K562 (cell line): ENCODE data around the gene MS4A7. TPM values are rescaled to one million over a fixed set of nuclear protein-coding genes. Genes with fewer than 3 reads are reported as not detected.

Experiments
- ATAC-seq: fragments of 200-7000 bp; cut with Tn5 transposase; 3 replicates; pipeline ENCODE4 v1.9.1; 2020; ENCODE audit warnings: moderate library complexity
- BruUV-seq: library from RNA; stranded (reverse); fragments of 400-500 nt; replicated peaks from 2 replicates; lab custom pipeline; 2021; lab: Mats Ljungman, UMichigan
- CTCF ChIA-PET: fragments of 300-600 bp; formaldehyde crosslinking; extraction: SDS; loops from one replicate; lab custom pipeline; 2021; ENCODE audit warnings: low intra/inter-chr PET ratio; lab: Yijun Ruan, JAX
- POLR2A ChIA-PET: fragments of 300-600, 350-650 bp; sonication (Branson Sonifier 250); formaldehyde crosslinking; extraction: SDS; loops from one replicate; lab custom pipeline; 2021; ENCODE audit warnings: antibody characterized with exemption, inconsistent platforms; lab: Yijun Ruan, JAX
- DNase-seq, 4 experiments: peaks; one replicate each; pipeline versions ENCODE4 v3.0.0 to v3.0.0-alpha.2; 2011 to 2018; ENCODE audit warnings: low spot score in 3 of 4, mixed read lengths in 3 of 4; ENCODE audit errors: extremely low read depth in 1 of 4
- FAIRE-seq: peaks from 2 replicates; lab custom pipeline; 2011; peaks lifted over from hg19 to GRCh38; lab: Jason Lieb, UNC
- H2AFZ ChIP-seq: 2 replicates; pipeline ENCODE4 v1.6.0; 2011; ENCODE audit warnings: low read depth, low read length, control low read depth, inconsistent platforms
- H3K27ac ChIP-seq: fragments of 200-600 bp; 3 replicates; pipeline ENCODE4 v1.8.0; 2011; ENCODE audit warnings: low read depth, mild to moderate bottlenecking, control low read depth, inconsistent platforms, low read length, moderate library complexity, mixed read lengths; ENCODE audit errors: extremely low read depth
- H3K27me3 ChIP-seq, 2 experiments: fragments of 300-600 bp in 1 of 2; 2 replicates in 1 of 2; 3 replicates in 1 of 2; pipeline versions ENCODE4 v1.6.0 to v1.8.0; 2011; ENCODE audit warnings: inconsistent platforms in 2 of 2, low read length in 2 of 2, mild to moderate bottlenecking in 1 of 2, mixed read lengths in 1 of 2, moderate library complexity in 1 of 2; ENCODE audit not compliant: control insufficient read depth in 2 of 2, insufficient read depth in 2 of 2
- H3K36me3 ChIP-seq: fragments of 300-600 bp; 3 replicates; pipeline ENCODE4 v1.8.0; 2011; ENCODE audit warnings: mild to moderate bottlenecking, low read length, inconsistent platforms; ENCODE audit not compliant: control insufficient read depth, insufficient read depth
- H3K4me1 ChIP-seq, 2 experiments: fragments of 200-600 bp in 1 of 2; replicated peaks in 1 of 2; 2 replicates in 1 of 2; 3 replicates in 1 of 2; pipeline versions ENCODE4 v1.5.1 to v1.8.0; 2011; ENCODE audit warnings: inconsistent platforms in 2 of 2, low read length in 2 of 2, mild to moderate bottlenecking in 1 of 2, mixed read lengths in 1 of 2, moderate library complexity in 1 of 2; ENCODE audit not compliant: control insufficient read depth in 2 of 2, insufficient read depth in 2 of 2
- H3K4me2 ChIP-seq: 2 replicates; pipeline ENCODE4 v1.6.1; 2011; ENCODE audit warnings: low read length, control low read depth, inconsistent platforms, mixed read lengths; ENCODE audit not compliant: insufficient read depth
- H3K4me3 ChIP-seq: fragments of 200-600 bp; sonication (generic), shearing (Covaris generic); 2 replicates; pipeline ENCODE4 v1.5.1; 2016; ENCODE audit warnings: control low read depth, inconsistent platforms
- H3K79me2 ChIP-seq: fragments of 200-600 bp; 3 replicates; pipeline ENCODE4 v1.8.0; 2011; ENCODE audit warnings: low read length, inconsistent platforms; ENCODE audit not compliant: control insufficient read depth, insufficient read depth
- H3K9ac ChIP-seq, 2 experiments: 2 replicates each; pipeline versions ENCODE4 v1.6.0 to v1.6.1; 2011; ENCODE audit warnings: low read depth in 2 of 2, low read length in 2 of 2, control low read depth in 1 of 2, inconsistent platforms in 1 of 2, mild to moderate bottlenecking in 1 of 2, mixed read lengths in 1 of 2; ENCODE audit not compliant: insufficient read depth in 1 of 2
- H3K9me1 ChIP-seq: one replicate; pipeline ENCODE4 v1.6.0; 2011; ENCODE audit warnings: inconsistent platforms, mild to moderate bottlenecking, low read length, moderate library complexity; ENCODE audit not compliant: control insufficient read depth, insufficient read depth
- H3K9me3 ChIP-seq: replicated peaks from 2 replicates; pipeline ENCODE4 v1.5.1; 2011; ENCODE audit warnings: low read depth, low read length, inconsistent platforms; ENCODE audit not compliant: control insufficient read depth, insufficient read depth
- H4K20me1 ChIP-seq: replicated peaks from 2 replicates; pipeline ENCODE4 v1.6.1; 2011; ENCODE audit warnings: low read length, inconsistent platforms, mixed read lengths; ENCODE audit not compliant: control insufficient read depth, insufficient read depth
- BDP1 ChIP-seq: IDR thresholded peaks from 3 replicates; pipeline ENCODE4 v1.6.1; 2011; ENCODE audit not compliant: insufficient read length, insufficient read depth
- HDAC8 ChIP-seq: fragments of 450-650 bp; IDR thresholded peaks from 2 replicates; pipeline ENCODE4 v1.6.1; 2016; ENCODE audit warnings: mild to moderate bottlenecking, missing genetic modification characterization, moderate library complexity, missing compliant biosample characterization
- NFE2 ChIP-seq: IDR thresholded peaks from 2 replicates; pipeline ENCODE4 v1.6.1; 2014; ENCODE audit warnings: antibody characterized with exemption, low read depth
- RAD21 ChIP-seq, 2 experiments: fragments of 250-450 bp in 1 of 2; fragments of 450-650 bp in 1 of 2; sonication (Bioruptor Pico) in 1 of 2; formaldehyde crosslinking in 1 of 2; IDR thresholded peaks in 1 of 2; conservative IDR thresholded peaks in 1 of 2; 2 replicates each; pipeline versions ENCODE4 v1.4.0 to v1.8.0; 2020 to 2022; ENCODE audit warnings: mild to moderate bottlenecking in 2 of 2, moderate library complexity in 1 of 2
- SMC3 ChIP-seq: conservative IDR thresholded peaks from 2 replicates; pipeline ENCODE4 v1.6.1; 2011; ENCODE audit warnings: low read depth, low read length, improper control_type of control experiment; ENCODE audit not compliant: insufficient read depth
- TAF9B ChIP-seq: fragments of 450-650 bp; IDR thresholded peaks from 2 replicates; pipeline ENCODE4 v1.6.1; 2018; ENCODE audit warnings: mild to moderate bottlenecking; ENCODE audit not compliant: partially characterized antibody
- TCF3 ChIP-seq: sonication (generic); formaldehyde crosslinking; IDR thresholded peaks from 2 replicates; pipeline ENCODE4 v1.4.0; 2020; ENCODE audit warnings: mild to moderate bottlenecking, missing genetic modification reagents
- TSC22D4 ChIP-seq: fragments of 450-650 bp; IDR thresholded peaks from 2 replicates; pipeline ENCODE4 v1.6.1; 2016; ENCODE audit warnings: missing genetic modification characterization, missing biosample characterization, control low read depth
- ZBTB43 ChIP-seq: sonication (generic); formaldehyde crosslinking; IDR thresholded peaks from 2 replicates; pipeline ENCODE4 v1.8.0; 2023; ENCODE audit warnings: mild to moderate bottlenecking, missing genetic modification reagents
- ZFP1 ChIP-seq: fragments of 450-650 bp; formaldehyde crosslinking; IDR thresholded peaks from 2 replicates; pipeline ENCODE4 v1.4.0; 2020; ENCODE audit warnings: mild to moderate bottlenecking, mixed read lengths
- ZNF695 ChIP-seq: fragments of 450-650 bp; formaldehyde crosslinking; IDR thresholded peaks from 2 replicates; pipeline ENCODE4 v1.4.0; 2020; ENCODE audit warnings: mild to moderate bottlenecking, moderate library complexity
- WGBS: fragments of 100-300 bp; shearing (Covaris generic); methylation state at CpG from one replicate; pipeline ENCODE4 v1.1.6; 2016; ENCODE audit warnings: low coverage, mixed read lengths; ENCODE audit not compliant: insufficient coverage; ENCODE audit errors: missing lambda C conversion rate; 5-methylcytosine and 5-hydroxymethylcytosine counted together
- in situ Hi-C: fragments of 300-500 bp; cut with MboI; formaldehyde crosslinking; loops from 4 replicates; pipeline ENCODE4 v1.15.0; 2018; ENCODE audit warnings: inconsistent platforms, mixed read lengths
- intact Hi-C: fragments of 100-400 bp; cut with micrococcal nuclease; formaldehyde crosslinking; loops from 2 replicates; pipeline ENCODE4 v1.14.2; 2022
- polyA plus RNA-seq, 8 experiments: library from polyadenylated mRNA; depleted of rRNA in 4 of 8; stranded (reverse) in 5 of 8; unstranded in 3 of 8; fragments of >200 nt; fragmentation: Nextera tagmentation in 2 of 8; fragmentation: Illumina TruSeq in 1 of 8; extraction: Ambion mirVana in 2 of 8; extraction: Trizol in 1 of 8; gene quantifications; 2 replicates each; pipeline versions ENCODE4 v1.2.1 to v1.2.3, GENCODE V29; 2011 to 2014; ENCODE audit warnings: inconsistent platforms in 1 of 8, missing spikeins in 1 of 8
- total RNA-seq, 7 experiments: library from RNA; depleted of rRNA in 6 of 7; stranded (reverse); fragments of >200 nt in 6 of 7; fragmentation: Illumina TruSeq in 2 of 7; extraction: Trizol in 2 of 7; gene quantifications; 2 replicates each; pipeline versions ENCODE4 v1.2.1 to v1.2.3, GENCODE V29; 2011 to 2021; ENCODE audit warnings: low replicate concordance in 1 of 7
- TF ChIP-seq, protein P1 (sequence below): fragments of 250-450 bp; sonication (Bioruptor Pico); IDR thresholded peaks from 2 replicates; pipeline ENCODE4 v1.4.0; 2020; ENCODE audit warnings: borderline replicate concordance

Gene MS4A7
- total and polyA plus RNA-seq, 9 of the 15 experiments (the other 6 are each of a cell fraction or from before 2014, with no cell fraction given): not detected

DNA sequence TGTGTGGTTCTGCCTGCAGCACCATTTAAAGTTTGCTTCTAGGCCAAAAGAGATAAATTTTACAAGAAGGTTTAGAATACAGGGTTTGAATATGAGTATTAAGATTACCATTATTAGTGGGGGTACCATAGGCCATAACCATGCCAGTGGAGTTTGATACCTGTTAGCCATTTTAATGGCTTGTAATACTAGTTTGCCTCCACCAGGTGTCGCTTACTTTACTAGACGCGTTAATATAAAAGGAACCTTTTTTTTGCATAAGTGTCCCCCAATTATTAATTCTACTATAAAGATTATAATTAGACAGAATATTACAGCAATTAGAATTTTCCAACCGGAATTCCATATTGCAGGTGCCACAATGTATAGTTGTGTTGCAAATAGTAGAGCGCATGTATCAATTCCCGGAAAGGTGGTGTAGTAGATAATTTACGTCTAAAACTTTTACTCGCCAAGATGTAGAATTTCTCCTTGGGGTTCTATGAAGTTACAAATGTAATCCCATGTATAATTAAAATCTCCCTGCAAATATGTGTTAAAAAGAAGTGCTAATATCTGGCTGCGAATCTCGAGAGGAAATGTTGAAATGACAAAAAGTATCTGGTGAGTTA, 35.1 kb upstream of the MS4A7 start:
- Histone ChIP-seq H3K9me3 (no peaks in the 10 kb centered on the region), H3K9ac (no peak overlapping the region), H3K4me3 (no peak overlapping the region), H3K4me1 (no peaks in the 10 kb centered on the region), H2AFZ (no peak overlapping the region), H3K79me2 (no peaks in the 10 kb centered on the region), H3K36me3 (no peaks in the 10 kb centered on the region), H3K9me1 (no peaks in the 10 kb centered on the region), H3K27ac (no peak overlapping the region), H3K27me3 (no peaks in the 10 kb centered on the region), H3K4me2 (no peak overlapping the region), H4K20me1 (no peaks in the 10 kb centered on the region)
- intact Hi-C loops (loop anchor here (5.0 kb wide), 1 partner anchor 76 kb away; no protein-coding TSS in a partner anchor), in situ Hi-C loops (no loop called here)
- DNase-seq: peak; percentile 23 to 43 (median 35)
- 27% methylated on average over 10 of the region's 10 CpGs for WGBS
- 0 out of 3 replicates have a peak, but pooled peaks have one; percentile 33 for ATAC-seq
- BruUV-seq: no TSS peak
- CTCF ChIA-PET: no interaction called here
- peak; percentile 83 for FAIRE-seq
- POLR2A ChIA-PET: no interaction called here
- TF ChIP-seq RAD21 (CRISPR knock-in tag; conservative IDR thresholded peaks at IDR 0.05 in 1 of 2, IDR thresholded peaks at IDR 0.05 in 1 of 2) (peak in 1 of 2 experiments; percentile 45; a peak in 2 of 4 replicates), TSC22D4 (tag) (no peak), BDP1 (no peak), ZNF695 (CRISPR knock-in tag) (no peak), SMC3 (0 out of 2 replicates have a peak, but pooled peaks have one; percentile 20), TAF9B (no peak), ZBTB43 (no peak), HDAC8 (tag) (no peak), NFE2 (no peak), TCF3 (no peak), ZFP1 (CRISPR knock-in tag) (no peak)
- TF ChIP-seq, protein P1, sequence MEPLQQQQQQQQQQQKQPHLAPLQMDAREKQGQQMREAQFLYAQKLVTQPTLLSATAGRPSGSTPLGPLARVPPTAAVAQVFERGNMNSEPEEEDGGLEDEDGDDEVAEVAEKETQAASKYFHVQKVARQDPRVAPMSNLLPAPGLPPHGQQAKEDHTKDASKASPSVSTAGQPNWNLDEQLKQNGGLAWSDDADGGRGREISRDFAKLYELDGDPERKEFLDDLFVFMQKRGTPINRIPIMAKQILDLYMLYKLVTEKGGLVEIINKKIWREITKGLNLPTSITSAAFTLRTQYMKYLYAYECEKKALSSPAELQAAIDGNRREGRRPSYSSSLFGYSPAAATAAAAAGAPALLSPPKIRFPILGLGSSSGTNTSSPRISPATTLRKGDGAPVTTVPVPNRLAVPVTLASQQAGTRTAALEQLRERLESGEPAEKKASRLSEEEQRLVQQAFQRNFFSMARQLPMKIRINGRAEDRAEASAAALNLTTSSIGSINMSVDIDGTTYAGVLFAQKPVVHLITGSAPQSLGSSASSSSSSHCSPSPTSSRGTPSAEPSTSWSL (CRISPR knock-in tag): no peak
